Adrenal gland (tissue), 5 donors: ENCODE data around the gene CACNA1E.

Experiments
- POLR2A ChIP-seq, 2 donors: fragments of 450-650 bp; IDR thresholded peaks; one replicate each; pipeline ENCODE4 v1.6.1; 2017; ENCODE audit warnings: antibody characterized with exemption in 2 of 2, mild to moderate bottlenecking in 2 of 2, moderate library complexity in 1 of 2
- TF ChIP-seq, protein P1 (sequence below), 6 experiments: fragments of 450-650 bp in 4 of 6; fragments of 200-600 bp in 2 of 6; sonication (generic) in 1 of 6; IDR thresholded peaks; 1 replicate in 5 of 6; 2 replicates in 1 of 6; pipeline versions ENCODE4 v1.5.1 to v1.8.0; 2016 to 2021; ENCODE audit warnings: antibody characterized with exemption in 6 of 6, mild to moderate bottlenecking in 2 of 6, moderate library complexity in 1 of 6
- donor health status: DM: no; HTN: no; CAD: no.

GRCh38 chr1:181604482-181605249 is 121.3 kb downstream of the CACNA1E start:
- TF ChIP-seq, protein P1, sequence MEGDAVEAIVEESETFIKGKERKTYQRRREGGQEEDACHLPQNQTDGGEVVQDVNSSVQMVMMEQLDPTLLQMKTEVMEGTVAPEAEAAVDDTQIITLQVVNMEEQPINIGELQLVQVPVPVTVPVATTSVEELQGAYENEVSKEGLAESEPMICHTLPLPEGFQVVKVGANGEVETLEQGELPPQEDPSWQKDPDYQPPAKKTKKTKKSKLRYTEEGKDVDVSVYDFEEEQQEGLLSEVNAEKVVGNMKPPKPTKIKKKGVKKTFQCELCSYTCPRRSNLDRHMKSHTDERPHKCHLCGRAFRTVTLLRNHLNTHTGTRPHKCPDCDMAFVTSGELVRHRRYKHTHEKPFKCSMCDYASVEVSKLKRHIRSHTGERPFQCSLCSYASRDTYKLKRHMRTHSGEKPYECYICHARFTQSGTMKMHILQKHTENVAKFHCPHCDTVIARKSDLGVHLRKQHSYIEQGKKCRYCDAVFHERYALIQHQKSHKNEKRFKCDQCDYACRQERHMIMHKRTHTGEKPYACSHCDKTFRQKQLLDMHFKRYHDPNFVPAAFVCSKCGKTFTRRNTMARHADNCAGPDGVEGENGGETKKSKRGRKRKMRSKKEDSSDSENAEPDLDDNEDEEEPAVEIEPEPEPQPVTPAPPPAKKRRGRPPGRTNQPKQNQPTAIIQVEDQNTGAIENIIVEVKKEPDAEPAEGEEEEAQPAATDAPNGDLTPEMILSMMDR (IDR thresholded peaks at IDR 0.05): no peak
- TF ChIP-seq POLR2A (IDR thresholded peaks at IDR 0.05): no peak
